K562 (cell line): ENCODE results near the gene CD96. TPM values are rescaled to one million over a fixed set of nuclear protein-coding genes. Genes with fewer than 3 reads are reported as not detected.

Experiments
- ATAC-seq: fragments of 200-7000 bp; cut with Tn5 transposase; 3 replicates; pipeline ENCODE4 v1.9.1; 2020; ENCODE audit warnings: moderate library complexity
- BruUV-seq: library from RNA; stranded (reverse); fragments of 400-500 nt; replicated peaks from 2 replicates; lab custom pipeline; 2021; lab: Mats Ljungman, UMichigan
- CTCF ChIA-PET: fragments of 300-600 bp; formaldehyde crosslinking; extraction: SDS; loops from one replicate; lab custom pipeline; 2021; ENCODE audit warnings: low intra/inter-chr PET ratio; lab: Yijun Ruan, JAX
- POLR2A ChIA-PET: fragments of 300-600, 350-650 bp; sonication (Branson Sonifier 250); formaldehyde crosslinking; extraction: SDS; loops from one replicate; lab custom pipeline; 2021; ENCODE audit warnings: antibody characterized with exemption, inconsistent platforms; lab: Yijun Ruan, JAX
- DNase-seq, 4 experiments: peaks; one replicate each; pipeline versions ENCODE4 v3.0.0 to v3.0.0-alpha.2; 2011 to 2018; ENCODE audit warnings: low spot score in 3 of 4, mixed read lengths in 3 of 4; ENCODE audit errors: extremely low read depth in 1 of 4
- FAIRE-seq: peaks from 2 replicates; lab custom pipeline; 2011; peaks lifted over from hg19 to GRCh38; lab: Jason Lieb, UNC
- H2AFZ ChIP-seq: 2 replicates; pipeline ENCODE4 v1.6.0; 2011; ENCODE audit warnings: low read depth, low read length, control low read depth, inconsistent platforms
- H3K27ac ChIP-seq: fragments of 200-600 bp; 3 replicates; pipeline ENCODE4 v1.8.0; 2011; ENCODE audit warnings: low read depth, mild to moderate bottlenecking, control low read depth, inconsistent platforms, low read length, moderate library complexity, mixed read lengths; ENCODE audit errors: extremely low read depth
- H3K27me3 ChIP-seq, 2 experiments: fragments of 300-600 bp in 1 of 2; 2 replicates in 1 of 2; 3 replicates in 1 of 2; pipeline versions ENCODE4 v1.6.0 to v1.8.0; 2011; ENCODE audit warnings: inconsistent platforms in 2 of 2, low read length in 2 of 2, mild to moderate bottlenecking in 1 of 2, mixed read lengths in 1 of 2, moderate library complexity in 1 of 2; ENCODE audit not compliant: control insufficient read depth in 2 of 2, insufficient read depth in 2 of 2
- H3K36me3 ChIP-seq: fragments of 300-600 bp; 3 replicates; pipeline ENCODE4 v1.8.0; 2011; ENCODE audit warnings: mild to moderate bottlenecking, low read length, inconsistent platforms; ENCODE audit not compliant: control insufficient read depth, insufficient read depth
- H3K4me1 ChIP-seq, 2 experiments: fragments of 200-600 bp in 1 of 2; replicated peaks in 1 of 2; 2 replicates in 1 of 2; 3 replicates in 1 of 2; pipeline versions ENCODE4 v1.5.1 to v1.8.0; 2011; ENCODE audit warnings: inconsistent platforms in 2 of 2, low read length in 2 of 2, mild to moderate bottlenecking in 1 of 2, mixed read lengths in 1 of 2, moderate library complexity in 1 of 2; ENCODE audit not compliant: control insufficient read depth in 2 of 2, insufficient read depth in 2 of 2
- H3K4me2 ChIP-seq: 2 replicates; pipeline ENCODE4 v1.6.1; 2011; ENCODE audit warnings: low read length, control low read depth, inconsistent platforms, mixed read lengths; ENCODE audit not compliant: insufficient read depth
- H3K4me3 ChIP-seq: fragments of 200-600 bp; sonication (generic), shearing (Covaris generic); 2 replicates; pipeline ENCODE4 v1.5.1; 2016; ENCODE audit warnings: control low read depth, inconsistent platforms
- H3K79me2 ChIP-seq: fragments of 200-600 bp; 3 replicates; pipeline ENCODE4 v1.8.0; 2011; ENCODE audit warnings: low read length, inconsistent platforms; ENCODE audit not compliant: control insufficient read depth, insufficient read depth
- H3K9ac ChIP-seq, 2 experiments: 2 replicates each; pipeline versions ENCODE4 v1.6.0 to v1.6.1; 2011; ENCODE audit warnings: low read depth in 2 of 2, low read length in 2 of 2, control low read depth in 1 of 2, inconsistent platforms in 1 of 2, mild to moderate bottlenecking in 1 of 2, mixed read lengths in 1 of 2; ENCODE audit not compliant: insufficient read depth in 1 of 2
- H3K9me1 ChIP-seq: one replicate; pipeline ENCODE4 v1.6.0; 2011; ENCODE audit warnings: inconsistent platforms, mild to moderate bottlenecking, low read length, moderate library complexity; ENCODE audit not compliant: control insufficient read depth, insufficient read depth
- H3K9me3 ChIP-seq: replicated peaks from 2 replicates; pipeline ENCODE4 v1.5.1; 2011; ENCODE audit warnings: low read depth, low read length, inconsistent platforms; ENCODE audit not compliant: control insufficient read depth, insufficient read depth
- H4K20me1 ChIP-seq: replicated peaks from 2 replicates; pipeline ENCODE4 v1.6.1; 2011; ENCODE audit warnings: low read length, inconsistent platforms, mixed read lengths; ENCODE audit not compliant: control insufficient read depth, insufficient read depth
- CC2D1A ChIP-seq: fragments of 450-650 bp; IDR thresholded peaks from 2 replicates; pipeline ENCODE4 v1.6.1; 2017; ENCODE audit warnings: mild to moderate bottlenecking
- CCAR2 ChIP-seq: fragments of 200-400 bp; formaldehyde crosslinking; IDR thresholded peaks from 2 replicates; pipeline ENCODE4 v1.6.1; 2017; ENCODE audit warnings: mild to moderate bottlenecking, low read depth, low read length
- GATA2 ChIP-seq: sonication (generic); formaldehyde crosslinking; IDR thresholded peaks from 2 replicates; pipeline ENCODE4 v1.4.0; 2020; ENCODE audit warnings: mild to moderate bottlenecking, missing genetic modification reagents
- GTF2F1 ChIP-seq: IDR thresholded peaks from 2 replicates; pipeline ENCODE4 v1.6.1; 2011; ENCODE audit warnings: low read depth, low read length, improper control_type of control experiment
- HDAC8 ChIP-seq: fragments of 450-650 bp; IDR thresholded peaks from 2 replicates; pipeline ENCODE4 v1.6.1; 2016; ENCODE audit warnings: mild to moderate bottlenecking, missing genetic modification characterization, moderate library complexity, missing compliant biosample characterization
- MBD2 ChIP-seq: sonication (generic); IDR thresholded peaks from 2 replicates; pipeline ENCODE4 v1.6.1; 2016; ENCODE audit warnings: low read depth, borderline replicate concordance
- RFX1 ChIP-seq: fragments of 450-650 bp; IDR thresholded peaks from 2 replicates; pipeline ENCODE4 v1.6.1; 2016; ENCODE audit warnings: mild to moderate bottlenecking, moderate library complexity
- RREB1 ChIP-seq: fragments of 250-450 bp; sonication (Bioruptor Pico); IDR thresholded peaks from 2 replicates; pipeline ENCODE4 v1.4.0; 2020
- TAF15 ChIP-seq: fragments of 200-400 bp; formaldehyde crosslinking; IDR thresholded peaks from 2 replicates; pipeline ENCODE4 v1.6.1; 2017; ENCODE audit warnings: mild to moderate bottlenecking, low read depth, low read length, moderate library complexity
- TAF7 ChIP-seq: fragments of 450-650 bp; IDR thresholded peaks from 2 replicates; pipeline ENCODE4 v1.6.1; 2016; ENCODE audit warnings: missing genetic modification characterization, missing compliant biosample characterization
- ZBTB11 ChIP-seq, 3 experiments: fragments of 200-800 bp in 1 of 3; fragments of 250-450 bp in 1 of 3; fragments of 450-650 bp in 1 of 3; sonication (Bioruptor Pico) in 1 of 3; sonication (Bioruptor generic) in 1 of 3; formaldehyde crosslinking in 1 of 3; IDR thresholded peaks; 2 replicates each; pipeline versions ENCODE4 v1.6.1 to v1.8.0; 2016 to 2022; ENCODE audit warnings: mild to moderate bottlenecking in 2 of 3, missing genetic modification characterization in 2 of 3, missing compliant biosample characterization in 1 of 3, moderate library complexity in 1 of 3
- ZNF212 ChIP-seq: fragments of 450-650 bp; formaldehyde crosslinking; IDR thresholded peaks from 2 replicates; pipeline ENCODE4 v1.4.0; 2020; ENCODE audit warnings: mild to moderate bottlenecking
- ZNF766 ChIP-seq: fragments of 200-800 bp; sonication (Bioruptor generic); conservative IDR thresholded peaks from 2 replicates; pipeline ENCODE4 v1.6.1; 2016; ENCODE audit warnings: missing genetic modification characterization, missing compliant biosample characterization
- WGBS: fragments of 100-300 bp; shearing (Covaris generic); methylation state at CpG from one replicate; pipeline ENCODE4 v1.1.6; 2016; ENCODE audit warnings: low coverage, mixed read lengths; ENCODE audit not compliant: insufficient coverage; ENCODE audit errors: missing lambda C conversion rate; 5-methylcytosine and 5-hydroxymethylcytosine counted together
- in situ Hi-C: fragments of 300-500 bp; cut with MboI; formaldehyde crosslinking; loops from 4 replicates; pipeline ENCODE4 v1.15.0; 2018; ENCODE audit warnings: inconsistent platforms, mixed read lengths
- intact Hi-C: fragments of 100-400 bp; cut with micrococcal nuclease; formaldehyde crosslinking; loops from 2 replicates; pipeline ENCODE4 v1.14.2; 2022
- polyA plus RNA-seq, 8 experiments: library from polyadenylated mRNA; depleted of rRNA in 4 of 8; stranded (reverse) in 5 of 8; unstranded in 3 of 8; fragments of >200 nt; fragmentation: Nextera tagmentation in 2 of 8; fragmentation: Illumina TruSeq in 1 of 8; extraction: Ambion mirVana in 2 of 8; extraction: Trizol in 1 of 8; gene quantifications; 2 replicates each; pipeline versions ENCODE4 v1.2.1 to v1.2.3, GENCODE V29; 2011 to 2014; ENCODE audit warnings: inconsistent platforms in 1 of 8, missing spikeins in 1 of 8
- total RNA-seq, 7 experiments: library from RNA; depleted of rRNA in 6 of 7; stranded (reverse); fragments of >200 nt in 6 of 7; fragmentation: Illumina TruSeq in 2 of 7; extraction: Trizol in 2 of 7; gene quantifications; 2 replicates each; pipeline versions ENCODE4 v1.2.1 to v1.2.3, GENCODE V29; 2011 to 2021; ENCODE audit warnings: low replicate concordance in 1 of 7
- TF ChIP-seq, protein P1 (sequence below): sonication (generic); formaldehyde crosslinking; IDR thresholded peaks from 2 replicates; pipeline ENCODE4 v1.8.0; 2022; ENCODE audit warnings: missing genetic modification reagents, mild to moderate bottlenecking, borderline replicate concordance

Gene CD96
- total and polyA plus RNA-seq, 9 of the 15 experiments (the other 6 are each of a cell fraction or from before 2014, with no cell fraction given), result 0.32 to 5.7 (median 1.2) TPM

DNA sequence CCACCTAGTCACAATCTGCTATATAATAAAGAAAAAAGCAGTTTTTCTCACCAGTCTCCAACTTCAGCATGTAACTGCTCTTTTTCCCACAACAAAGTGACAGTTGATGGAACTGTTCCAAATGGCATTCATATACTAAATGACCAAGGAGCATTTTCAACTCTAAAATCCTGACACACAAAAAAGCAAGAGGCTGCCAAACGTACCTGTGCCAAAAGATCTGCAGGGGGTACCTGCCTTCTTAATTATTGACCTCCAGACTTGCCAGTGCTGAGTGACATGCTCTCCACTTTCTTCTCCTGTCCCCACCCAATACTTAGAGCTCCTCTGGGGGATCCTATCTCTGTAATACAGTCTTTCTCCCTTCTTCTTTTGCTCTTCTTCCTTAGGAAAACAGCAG is 35.1 kb downstream of the CD96 start:
- 0% methylated on average over 1 of the region's 1 CpG for WGBS
- ATAC-seq (no peak), FAIRE-seq (no peak), DNase-seq (no peak)
- no peaks in the 10 kb centered on the region for H3K27me3 ChIP-seq
- H3K79me2 ChIP-seq, result no peaks in the 10 kb centered on the region
- no peaks in the 10 kb centered on the region for H3K9me3 ChIP-seq
- H2AFZ ChIP-seq, result no peak overlapping the region
- H4K20me1 ChIP-seq, result no peaks in the 10 kb centered on the region
- H3K9ac ChIP-seq, result no peak overlapping the region
- ChIA-PET CTCF (no interaction called here), POLR2A (no interaction called here)
- no peaks in the 10 kb centered on the region for H3K4me1 ChIP-seq
- no peak overlapping the region for H3K4me2 ChIP-seq
- no peak overlapping the region for H3K27ac ChIP-seq
- intact Hi-C loops, result no loop called here
- H3K4me3 ChIP-seq, result no peak overlapping the region
- H3K36me3 ChIP-seq, result no peaks in the 10 kb centered on the region
- no peaks in the 10 kb centered on the region for H3K9me1 ChIP-seq
- in situ Hi-C loops, result no loop called here
- no TSS peak for BruUV-seq
- TF ChIP-seq RFX1 (no peak), GTF2F1 (no peak), MBD2 (no peak), TAF15 (no peak), CCAR2 (no peak), GATA2 (CRISPR knock-in tag) (no peak), RREB1 (no peak), TAF7 (tag) (no peak), HDAC8 (tag) (no peak), ZNF766 (CRISPR knock-in tag) (no peak), ZNF212 (no peak), CC2D1A (no peak), ZBTB11 (CRISPR knock-in tag; IDR thresholded peaks at IDR 0.05) (no peak)
- TF ChIP-seq, protein P1, sequence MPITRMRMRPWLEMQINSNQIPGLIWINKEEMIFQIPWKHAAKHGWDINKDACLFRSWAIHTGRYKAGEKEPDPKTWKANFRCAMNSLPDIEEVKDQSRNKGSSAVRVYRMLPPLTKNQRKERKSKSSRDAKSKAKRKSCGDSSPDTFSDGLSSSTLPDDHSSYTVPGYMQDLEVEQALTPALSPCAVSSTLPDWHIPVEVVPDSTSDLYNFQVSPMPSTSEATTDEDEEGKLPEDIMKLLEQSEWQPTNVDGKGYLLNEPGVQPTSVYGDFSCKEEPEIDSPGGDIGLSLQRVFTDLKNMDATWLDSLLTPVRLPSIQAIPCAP, result no peak
